ENCODE results near the gene AZGP1. TPM values are rescaled to one million over a fixed set of nuclear protein-coding genes. Genes with fewer than 3 reads are reported as not detected.
"Not testable (repeated sequence)": the region's sequence is repeated elsewhere in the genome, so short reads cannot be mapped to it uniquely, and the experiment has no call there.

AZGP1 gene
- polyA plus RNA-seq, 1 of the 3 experiments (the other 2 are of a cell fraction), result not detected

- H2AFZ ChIP-seq (ENCODE audit: low read depth), result no peak overlapping the region
- H3K9me3 ChIP-seq, result no peaks in the 10 kb centered on the region
- DNase-seq, result no peak
- no peaks in the 10 kb centered on the region for H3K79me2 ChIP-seq (ENCODE audit: insufficient read depth)
- TF ChIP-seq SIN3A (IDR thresholded peaks at IDR 0.05; ENCODE audit: borderline replicate concordance, low read depth, low read length), result no peak
- TF ChIP-seq USF2 (IDR thresholded peaks at IDR 0.05; ENCODE audit: borderline replicate concordance, low read depth, low read length), result no peak
- no peak for TF ChIP-seq CHD2 (IDR thresholded peaks at IDR 0.05; ENCODE audit: low read length, partially characterized antibody)
- no peak for TF ChIP-seq MAX (IDR thresholded peaks at IDR 0.05; ENCODE audit: low read depth)
- TF ChIP-seq NFIC (IDR thresholded peaks at IDR 0.05; ENCODE audit: borderline replicate concordance), result no peak
- TF ChIP-seq ZBTB33 (IDR thresholded peaks at IDR 0.05; ENCODE audit: borderline replicate concordance, low read depth), result no peak
- TF ChIP-seq RXRA (IDR thresholded peaks at IDR 0.05; ENCODE audit: borderline replicate concordance, low read depth), result no peak
- TF ChIP-seq TEAD4 (IDR thresholded peaks at IDR 0.05; ENCODE audit: borderline replicate concordance, insufficient read depth), result no peak
- TF ChIP-seq EZH2phosphoT487 (IDR thresholded peaks at IDR 0.05; ENCODE audit: borderline replicate concordance, low read depth), result no peak
- no peak for TF ChIP-seq FOXJ3 (CRISPR knock-in tag; IDR thresholded peaks at IDR 0.05)
- no peak for TF ChIP-seq EP300 (IDR thresholded peaks at IDR 0.05; ENCODE audit: borderline replicate concordance in 1 of 2, low read depth in 1 of 2, low read length in 1 of 2)
- H3K9ac ChIP-seq, result no peak overlapping the region
- no peaks in the 10 kb centered on the region for H3K9me2 ChIP-seq
- peaks cover 57% of the 10 kb centered on the region for H3K27me3 ChIP-seq (ENCODE audit: insufficient read depth)
- no peaks in the 10 kb centered on the region for H3F3A ChIP-seq (replicated peaks; ENCODE audit: insufficient read depth)
- ChIA-PET POLR2A (interaction anchor here (0.6 kb wide), 1 partner anchor 478 kb away, joined by 3 read pairs; no protein-coding TSS in a partner anchor), CTCF (interaction anchor here (1.3 to 1.4 kb wide), 2 partner anchors 40 to 41 kb away, joined by 4 to 6 read pairs; no protein-coding TSS in a partner anchor)
- no peak overlapping the region for H3K27ac ChIP-seq (ENCODE audit: low read depth in 2 of 2, low read length in 1 of 2)
- H3K4me2 ChIP-seq, result no peak overlapping the region
- WGBS (ENCODE audit: low lambda C conversion rate), result 29% methylated on average over 3 of the region's 3 CpGs
- H3K4me3 ChIP-seq (ENCODE audit: low read depth in 2 of 2, low read length in 1 of 2), result no peak overlapping the region
- no peaks in the 10 kb centered on the region for H3K4me1 ChIP-seq (ENCODE audit: control insufficient read depth in 1 of 2, insufficient read depth in 2 of 2, low read depth in 1 of 2, low read length in 1 of 2)
- H4K20me1 ChIP-seq (ENCODE audit: insufficient read depth), result no peaks in the 10 kb centered on the region
- no peaks in the 10 kb centered on the region for H3K36me3 ChIP-seq (replicated peaks in 1 of 2; ENCODE audit: control insufficient read depth in 1 of 2, insufficient read depth in 2 of 2, low read length in 1 of 2)
These were observed 22.2 kb downstream of the AZGP1 start for GRCh38 chr7:99953649-99954048.

- DNase-seq; H3F3A ChIP-seq (replicated peaks; ENCODE audit: insufficient read depth); POLR2A ChIA-PET; H3K9ac ChIP-seq; H3K4me1 ChIP-seq (ENCODE audit: control insufficient read depth in 1 of 2, insufficient read depth in 2 of 2, low read depth in 1 of 2, low read length in 1 of 2); H4K20me1 ChIP-seq (ENCODE audit: insufficient read depth); H3K79me2 ChIP-seq (ENCODE audit: insufficient read depth); H2AFZ ChIP-seq (ENCODE audit: low read depth); H3K4me3 ChIP-seq (ENCODE audit: low read depth in 2 of 2, low read length in 1 of 2); H3K9me3 ChIP-seq; H3K36me3 ChIP-seq (replicated peaks in 1 of 2; ENCODE audit: control insufficient read depth in 1 of 2, insufficient read depth in 2 of 2, low read length in 1 of 2); H3K9me2 ChIP-seq; H3K27ac ChIP-seq (ENCODE audit: low read depth in 2 of 2, low read length in 1 of 2); H3K4me2 ChIP-seq: not testable (repeated sequence)
- 10% methylated on average over 4 of the region's 4 CpGs for WGBS (ENCODE audit: low lambda C conversion rate)
- CTCF ChIA-PET, result interaction anchor here (1.3 kb wide), 1 partner anchor 41 kb away, joined by 4 read pairs; no protein-coding TSS in a partner anchor
- H3K27me3 ChIP-seq (ENCODE audit: insufficient read depth), result peaks cover 51% of the 10 kb centered on the region; the same call in 1 of the 2 replicates
These were observed 23.2 kb downstream of the AZGP1 start for GRCh38 chr7:99952649-99953048.

GRCh38 chr7:99950819-99951218, 25.0 kb downstream of the AZGP1 start:
- H2AFZ ChIP-seq (ENCODE audit: low read depth); H3K9me2 ChIP-seq; H3K9me3 ChIP-seq; H3K4me2 ChIP-seq; H3F3A ChIP-seq (replicated peaks; ENCODE audit: insufficient read depth); H3K36me3 ChIP-seq (replicated peaks in 1 of 2; ENCODE audit: control insufficient read depth in 1 of 2, insufficient read depth in 2 of 2, low read length in 1 of 2); DNase-seq; H3K79me2 ChIP-seq (ENCODE audit: insufficient read depth); H3K27ac ChIP-seq (ENCODE audit: low read depth in 2 of 2, low read length in 1 of 2); H3K9ac ChIP-seq; H4K20me1 ChIP-seq (ENCODE audit: insufficient read depth); POLR2A ChIA-PET; H3K4me3 ChIP-seq (ENCODE audit: low read depth in 2 of 2, low read length in 1 of 2); H3K4me1 ChIP-seq (ENCODE audit: control insufficient read depth in 1 of 2, insufficient read depth in 2 of 2, low read depth in 1 of 2, low read length in 1 of 2): not testable (repeated sequence)
- CTCF ChIA-PET, result interaction anchor here (1.3 to 4.7 kb wide), 4 partner anchors 22 to 37 kb away, joined by 3 to 27 read pairs (median 13); partner anchors contain the start of genes GJC3 and TRIM4
- WGBS (ENCODE audit: low lambda C conversion rate), result 46% methylated on average over 6 of the region's 6 CpGs
- H3K27me3 ChIP-seq (ENCODE audit: insufficient read depth), result peaks cover 36% of the 10 kb centered on the region; the same call in 1 of the 2 replicates

Measured in SK-N-SH (cell line).